HG02973 (cell line): ENCODE data around the gene CIAO2B.
"Not testable (repeated sequence)": the region's sequence is repeated elsewhere in the genome, so short reads cannot be mapped to it uniquely, and the experiment has no call there.

Experiments
- ATAC-seq: cut with Tn5 transposase; IDR thresholded peaks from one replicate; pipeline ENCODE4 v1.9.1; 2021; ENCODE audit warnings: moderate library complexity; ENCODE audit not compliant: unreplicated experiment

CIAO2B gene

DNA sequence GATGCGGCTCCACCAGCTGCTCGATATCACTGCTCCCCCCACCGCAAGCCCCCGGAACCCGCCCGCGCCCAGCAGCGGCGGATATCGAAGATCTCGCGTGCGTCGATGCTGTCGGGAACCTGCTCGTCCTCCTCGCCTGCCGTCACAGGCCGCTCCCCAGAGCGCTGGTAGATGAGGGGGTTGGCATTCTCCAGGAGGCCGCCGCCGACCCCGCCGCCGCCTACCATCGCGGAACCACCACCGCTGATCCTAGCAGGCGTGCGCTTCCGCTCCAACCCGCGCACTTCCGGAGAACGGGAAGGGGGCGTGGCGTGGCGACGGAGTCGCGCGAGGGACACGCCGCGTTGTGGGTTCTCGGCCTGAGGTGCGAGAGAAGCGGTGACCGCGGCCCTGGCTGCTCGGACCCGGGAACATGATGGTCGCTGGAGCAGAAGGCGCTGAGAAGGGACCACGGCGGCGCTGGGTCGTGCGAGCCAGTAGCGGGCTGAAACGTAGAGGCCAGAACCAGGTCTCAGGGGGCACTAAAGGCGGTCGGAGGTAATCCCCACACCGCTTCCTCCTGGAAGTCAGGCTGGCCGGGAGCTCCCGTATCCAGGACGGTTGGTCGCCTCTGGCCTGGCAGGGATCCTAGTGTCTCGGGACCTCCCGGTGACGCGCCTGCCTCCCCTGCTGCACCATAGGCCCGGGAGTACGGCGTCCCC, at the start of gene CIAO2B:
TSS of gene CIAO2B (minus strand) at position 265 of the 701 bp plus-strand sequence. CDS start at position 227, 38 bp downstream.
- peak; percentile 68 for ATAC-seq

GRCh38 chr16:66983033-66983432, 48.8 kb upstream of the CIAO2B start:
- ATAC-seq, result no peak

GRCh38 chr16:66979011-66979717, 45.0 kb upstream of the CIAO2B start:
- ATAC-seq, result no peak

GRCh38 chr16:66977341-66978113, 43.3 kb upstream of the CIAO2B start:
- ATAC-seq, result peak; percentile 62

GRCh38 chr16:66976746-66977145, 42.5 kb upstream of the CIAO2B start:
- no peak for ATAC-seq

DNA sequence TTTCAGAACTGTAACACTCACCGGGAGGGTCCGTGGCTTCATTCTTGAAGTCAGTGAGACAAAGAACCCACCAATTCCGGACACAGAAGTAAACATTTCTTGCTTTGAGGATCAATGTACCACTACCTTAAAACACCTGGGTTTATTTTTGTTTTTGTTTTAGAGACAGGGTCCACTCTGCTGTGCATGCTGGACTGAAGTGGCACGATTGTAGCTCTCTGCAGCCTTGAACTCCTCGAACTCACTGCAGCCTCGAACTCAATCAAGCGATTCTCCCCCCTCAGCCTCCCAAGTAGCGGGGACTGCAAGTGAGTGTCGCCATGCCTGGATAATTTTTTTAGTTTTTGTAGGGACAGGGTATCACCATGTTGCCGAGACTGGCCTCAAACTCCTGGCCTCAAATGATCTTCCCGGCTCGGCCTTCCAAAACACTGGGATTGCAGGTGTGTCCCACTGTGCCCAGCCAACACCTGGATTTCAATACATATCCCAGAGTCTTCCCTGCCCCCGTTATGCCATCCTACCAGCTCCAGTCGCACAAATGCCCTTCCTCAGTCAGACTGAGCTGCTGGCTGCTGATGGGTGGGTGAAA, 41.2 kb upstream of the CIAO2B start:
- ATAC-seq, result no peak

DNA sequence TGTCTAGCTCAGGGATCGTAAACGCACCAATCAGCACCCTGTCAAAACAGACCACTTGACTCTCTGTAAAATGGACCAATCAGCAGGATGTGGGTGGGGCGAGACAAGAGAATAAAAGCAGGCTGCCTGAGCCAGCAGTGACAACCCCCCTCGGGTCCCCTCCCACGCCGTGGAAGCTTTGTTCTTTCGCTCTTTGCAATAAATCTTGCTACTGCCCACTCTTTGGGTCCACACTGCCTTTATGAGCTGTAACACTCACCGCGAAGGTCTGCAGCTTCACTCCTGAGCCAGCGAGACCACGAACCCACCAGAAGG, 40.7 kb upstream of the CIAO2B start:
- not testable (repeated sequence) for ATAC-seq

DNA sequence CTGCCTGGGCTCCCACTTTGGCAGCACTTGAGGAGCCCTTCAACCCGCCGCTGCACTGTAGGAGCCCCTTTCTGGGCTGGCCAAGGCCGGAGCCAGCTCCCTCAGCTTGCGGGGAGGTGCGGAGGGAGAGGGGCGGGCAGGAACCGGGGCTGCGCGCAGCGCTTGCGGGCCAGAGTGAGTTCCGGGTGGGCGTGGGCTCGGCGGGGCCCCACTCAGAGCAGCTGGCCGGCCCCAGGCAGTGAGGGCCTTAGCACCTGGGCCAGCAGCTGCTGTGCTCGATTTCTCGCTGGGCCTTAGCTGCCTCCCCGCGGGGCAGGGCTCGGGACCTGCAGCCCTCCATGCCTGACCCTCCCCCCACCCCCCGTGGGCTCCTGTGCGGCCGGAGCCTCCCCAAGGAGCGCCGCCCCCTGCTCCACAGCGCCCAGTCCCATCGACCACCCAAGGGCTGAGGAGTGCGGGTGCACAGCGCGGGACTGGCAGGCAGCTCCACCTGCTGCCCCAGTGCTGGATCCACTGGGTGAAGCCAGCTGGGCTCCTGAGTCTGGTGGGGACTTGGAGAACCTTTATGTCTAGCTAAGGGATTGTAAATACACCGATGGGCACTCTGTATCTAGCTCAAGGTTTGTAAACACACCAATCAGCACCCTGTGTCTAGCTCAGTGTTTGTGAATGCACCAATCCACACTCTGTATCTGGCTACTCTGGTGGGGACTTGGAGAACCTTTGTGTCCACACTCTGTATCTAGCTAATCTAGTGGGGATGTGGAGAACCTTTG, 40.1 kb upstream of the CIAO2B start:
- ATAC-seq, result not testable (repeated sequence)

DNA sequence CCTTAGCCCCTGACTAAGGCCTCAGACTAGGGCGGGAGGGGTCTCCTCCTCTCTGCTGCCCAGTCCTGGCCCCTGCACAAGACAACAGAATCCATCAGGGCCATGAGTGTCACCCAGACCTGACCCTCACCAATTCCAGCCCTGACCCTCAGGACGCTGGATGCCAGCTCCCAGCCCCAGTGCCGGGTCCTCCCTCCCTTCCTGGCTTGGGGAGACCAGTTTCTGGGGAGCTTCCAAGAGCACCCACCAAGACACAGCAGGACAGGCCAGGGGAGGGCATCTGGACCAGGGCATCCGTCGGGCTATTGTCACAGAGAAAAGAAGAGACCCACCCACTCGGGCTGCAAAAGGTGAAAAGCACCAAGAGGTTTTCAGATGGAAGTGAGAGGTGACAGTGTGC, 39.5 kb upstream of the CIAO2B start:
- no peak for ATAC-seq

- no peak for ATAC-seq
These were observed 38.8 kb upstream of the CIAO2B start for GRCh38 chr16:66972983-66973382.

- no peak for ATAC-seq
These were observed 36.8 kb upstream of the CIAO2B start for GRCh38 chr16:66970775-66971720.

GRCh38 chr16:66968847-66969246, 34.6 kb upstream of the CIAO2B start:
- no peak for ATAC-seq

GRCh38 chr16:66964049-66964448, 29.8 kb upstream of the CIAO2B start:
- no peak for ATAC-seq

DNA sequence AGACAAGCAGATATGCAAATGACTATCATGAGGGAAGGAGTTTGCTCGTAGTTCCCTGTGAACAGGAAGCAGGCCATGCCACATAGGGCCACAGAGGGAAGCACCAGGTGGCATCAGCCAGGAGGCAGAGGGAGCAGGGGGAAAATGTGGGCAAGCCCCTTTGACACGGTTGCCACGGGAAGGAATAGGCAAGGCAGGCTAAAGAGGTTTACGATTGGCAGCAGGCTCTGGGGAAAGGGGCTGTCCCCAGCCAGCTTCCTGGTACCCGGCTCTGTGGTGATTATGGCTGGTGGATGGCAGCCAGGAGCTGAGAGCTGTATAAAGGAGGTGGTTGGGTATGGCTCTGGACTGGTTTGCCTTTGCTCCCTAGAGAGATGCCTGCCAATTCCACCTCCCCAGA, 27.7 kb upstream of the CIAO2B start:
- no peak for ATAC-seq

- ATAC-seq, result no peak
These were observed 27.0 kb upstream of the CIAO2B start, which contains the start of gene CES3 for GRCh38 chr16:66961065-66961744. Gene CES3, plus strand, starts transcription at chr16:66961266. Its CDS starts 42 bp downstream, at chr16:66961308.

DNA sequence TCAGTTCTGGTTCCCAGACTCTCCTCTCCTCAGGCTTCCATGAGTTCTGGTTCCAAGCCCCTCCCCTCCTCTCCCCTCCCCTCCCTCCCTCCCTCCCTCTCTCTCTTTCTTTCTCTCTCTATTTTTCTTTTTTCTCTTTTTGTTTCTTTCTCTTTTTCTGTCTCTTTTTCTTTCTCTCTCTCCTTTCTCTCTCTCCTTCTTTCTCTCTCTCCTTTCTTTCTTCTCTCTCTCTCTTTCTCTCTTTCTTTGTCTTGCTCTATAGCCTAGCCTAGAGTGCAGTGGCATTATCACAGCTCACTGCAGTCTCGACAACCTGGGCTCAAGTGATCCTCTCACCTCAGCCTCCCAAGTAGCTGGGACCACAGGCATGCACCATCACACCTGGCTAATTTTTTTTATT, 26.1 kb upstream of the CIAO2B start:
- ATAC-seq, result no peak

GRCh38 chr16:66959704-66960161, 25.5 kb upstream of the CIAO2B start:
- ATAC-seq, result no peak

DNA sequence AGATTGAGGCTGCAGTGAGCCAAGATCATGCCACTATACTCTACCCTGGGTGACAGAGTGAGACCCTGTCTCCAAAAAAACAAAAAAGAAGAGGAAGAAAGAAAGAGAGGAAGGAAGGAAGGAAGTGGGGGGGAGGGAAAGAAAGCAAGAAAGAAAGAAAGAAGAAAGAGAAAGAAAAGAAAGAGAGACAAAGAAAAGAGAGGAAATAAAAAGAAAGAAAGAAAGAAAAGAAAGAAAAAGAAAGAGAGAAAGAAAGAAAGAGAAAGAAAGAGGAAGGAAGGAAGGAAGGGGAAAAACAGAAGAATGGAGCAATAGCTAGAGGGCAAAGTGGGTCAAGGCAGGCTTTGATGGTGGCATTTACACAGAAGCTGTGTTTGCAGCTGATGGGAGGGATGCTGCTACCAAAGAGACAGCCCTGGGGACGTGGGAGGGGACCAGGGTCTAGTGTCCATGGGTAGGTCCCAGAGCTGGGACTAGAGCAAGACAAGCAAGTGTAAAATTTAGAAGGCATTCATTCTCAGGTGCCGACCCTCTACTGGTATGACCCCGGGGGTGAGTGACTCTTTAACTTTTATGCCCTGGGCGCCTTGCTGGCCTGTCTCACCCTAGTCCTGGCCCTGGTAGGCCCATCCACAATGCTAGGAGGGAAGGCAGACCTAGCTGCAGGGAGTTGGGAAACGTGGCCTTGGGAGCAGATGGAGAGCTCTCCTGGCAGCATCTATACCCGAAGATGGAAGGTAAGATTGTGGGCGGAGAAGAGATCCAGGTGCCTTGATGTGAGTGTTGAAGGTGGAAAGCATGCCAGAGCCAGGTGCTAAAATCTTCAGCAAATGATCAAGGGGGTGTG, 24.9 kb upstream of the CIAO2B start:
- no peak for ATAC-seq
